ENCODE measurements around the gene DMRT3.

The DMRT3 gene

GRCh38 chr9:971901-972500 lies 4.5 kb upstream of the DMRT3 start:
- H3K4me3 ChIP-seq (ENCODE audit: low read depth in 1 of 2, low read length in 2 of 2): no peak overlapping the region
- no peaks in the 10 kb centered on the region for H3K4me1 ChIP-seq (ENCODE audit: insufficient read depth, low read length)
- H4K20me1 ChIP-seq (ENCODE audit: insufficient read depth, low read length): no peaks in the 10 kb centered on the region
- H3K36me3 ChIP-seq (ENCODE audit: insufficient read depth, low read length): no peaks in the 10 kb centered on the region
- no peak for TF ChIP-seq EZH2 (IDR thresholded peaks at IDR 0.05; ENCODE audit: borderline replicate concordance, low read depth, low read length, severe bottlenecking)
- no peak for TF ChIP-seq CTCF (IDR thresholded peaks at IDR 0.05; ENCODE audit: borderline replicate concordance, extremely low read depth, low read length, poor library complexity, severe bottlenecking)
- no peaks in the 10 kb centered on the region for H3K79me2 ChIP-seq (ENCODE audit: insufficient read depth, low read length)
- H3K9me3 ChIP-seq (ENCODE audit: insufficient read depth, low read length, severe bottlenecking): no peaks in the 10 kb centered on the region
- no peak overlapping the region for H3K4me2 ChIP-seq (ENCODE audit: insufficient read depth, low read length)
- H3K27ac ChIP-seq (ENCODE audit: low read length): no peak overlapping the region
- peaks cover 2% of the 10 kb centered on the region for H3K27me3 ChIP-seq (ENCODE audit: insufficient read depth, low read length, poor library complexity)
- no peak overlapping the region for H3K9ac ChIP-seq (ENCODE audit: low read depth, low read length)
- no peak for DNase-seq
- ATAC-seq (ENCODE audit: insufficient read depth, low read depth): no peak
- no peak overlapping the region for H2AFZ ChIP-seq (ENCODE audit: low read depth, low read length)

GRCh38 chr9:972501-973294 lies 3.8 kb upstream of the DMRT3 start:
- Histone ChIP-seq H3K9me3 (ENCODE audit: insufficient read depth, low read length, severe bottlenecking) (no peaks in the 10 kb centered on the region), H3K4me2 (ENCODE audit: insufficient read depth, low read length) (no peak overlapping the region), H2AFZ (ENCODE audit: low read depth, low read length) (no peak overlapping the region), H3K79me2 (ENCODE audit: insufficient read depth, low read length) (no peaks in the 10 kb centered on the region), H4K20me1 (ENCODE audit: insufficient read depth, low read length) (no peaks in the 10 kb centered on the region), H3K27ac (ENCODE audit: low read length) (no peak overlapping the region), H3K27me3 (ENCODE audit: insufficient read depth, low read length, poor library complexity) (no peaks in the 10 kb centered on the region), H3K9ac (ENCODE audit: low read depth, low read length) (no peak overlapping the region), H3K36me3 (ENCODE audit: insufficient read depth, low read length) (no peaks in the 10 kb centered on the region), H3K4me1 (ENCODE audit: insufficient read depth, low read length) (no peaks in the 10 kb centered on the region), H3K4me3 (ENCODE audit: low read depth in 1 of 2, low read length in 2 of 2) (no peak overlapping the region)
- DNase-seq (no peak), ATAC-seq (ENCODE audit: insufficient read depth, low read depth) (no peak)
- TF ChIP-seq CTCF (IDR thresholded peaks at IDR 0.05; ENCODE audit: borderline replicate concordance, extremely low read depth, low read length, poor library complexity, severe bottlenecking) (no peak), EZH2 (IDR thresholded peaks at IDR 0.05; ENCODE audit: borderline replicate concordance, low read depth, low read length, severe bottlenecking) (no peak)

DNA sequence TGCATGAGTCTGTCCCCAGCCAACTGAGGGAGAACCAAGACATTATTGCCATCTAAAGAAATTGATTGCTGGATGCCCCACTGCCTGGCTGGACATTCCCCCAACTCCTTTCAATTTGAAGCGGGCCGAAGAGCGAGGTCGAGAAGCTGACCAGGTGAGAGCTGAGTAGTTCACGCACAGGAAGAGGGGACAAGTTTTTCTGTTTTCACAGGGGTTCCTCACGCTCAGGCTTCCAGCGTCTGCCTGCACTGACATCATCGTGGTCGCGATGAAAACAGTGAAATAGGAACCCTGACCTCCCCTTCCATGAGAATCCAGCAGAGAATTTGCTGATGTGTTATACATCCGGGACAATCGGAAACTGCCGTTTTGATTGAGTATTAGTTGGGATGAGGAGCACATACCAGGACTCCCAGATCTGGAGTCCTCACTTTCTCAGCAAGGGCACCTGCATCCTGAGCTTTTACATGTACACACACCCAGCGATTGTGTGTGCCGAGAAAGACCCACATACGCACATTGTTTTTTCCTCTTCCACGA lies 3.1 kb upstream of the DMRT3 start:
- ATAC-seq (ENCODE audit: insufficient read depth, low read depth) (no peak), DNase-seq (no peak)
- Histone ChIP-seq H3K36me3 (ENCODE audit: insufficient read depth, low read length) (no peaks in the 10 kb centered on the region), H3K27me3 (ENCODE audit: insufficient read depth, low read length, poor library complexity) (peaks cover 2% of the 10 kb centered on the region), H3K9me3 (ENCODE audit: insufficient read depth, low read length, severe bottlenecking) (no peaks in the 10 kb centered on the region), H3K27ac (ENCODE audit: low read length) (no peak overlapping the region), H3K79me2 (ENCODE audit: insufficient read depth, low read length) (no peaks in the 10 kb centered on the region), H3K4me2 (ENCODE audit: insufficient read depth, low read length) (no peak overlapping the region), H3K4me3 (ENCODE audit: low read depth in 1 of 2, low read length in 2 of 2) (no peak overlapping the region), H3K4me1 (ENCODE audit: insufficient read depth, low read length) (no peaks in the 10 kb centered on the region), H3K9ac (ENCODE audit: low read depth, low read length) (no peak overlapping the region), H4K20me1 (ENCODE audit: insufficient read depth, low read length) (no peaks in the 10 kb centered on the region), H2AFZ (ENCODE audit: low read depth, low read length) (no peak overlapping the region)
- no peak for TF ChIP-seq EZH2 (IDR thresholded peaks at IDR 0.05; ENCODE audit: borderline replicate concordance, low read depth, low read length, severe bottlenecking)
- no peak for TF ChIP-seq CTCF (IDR thresholded peaks at IDR 0.05; ENCODE audit: borderline replicate concordance, extremely low read depth, low read length, poor library complexity, severe bottlenecking)
